Measurements from ENCODE around the gene DOCK8. TPM values are rescaled to one million over a fixed set of nuclear protein-coding genes. Genes with fewer than 3 reads are reported as not detected.

DOCK8 gene
- total RNA-seq, 1 experiment from 2014 or later = 0.12 TPM

DNA sequence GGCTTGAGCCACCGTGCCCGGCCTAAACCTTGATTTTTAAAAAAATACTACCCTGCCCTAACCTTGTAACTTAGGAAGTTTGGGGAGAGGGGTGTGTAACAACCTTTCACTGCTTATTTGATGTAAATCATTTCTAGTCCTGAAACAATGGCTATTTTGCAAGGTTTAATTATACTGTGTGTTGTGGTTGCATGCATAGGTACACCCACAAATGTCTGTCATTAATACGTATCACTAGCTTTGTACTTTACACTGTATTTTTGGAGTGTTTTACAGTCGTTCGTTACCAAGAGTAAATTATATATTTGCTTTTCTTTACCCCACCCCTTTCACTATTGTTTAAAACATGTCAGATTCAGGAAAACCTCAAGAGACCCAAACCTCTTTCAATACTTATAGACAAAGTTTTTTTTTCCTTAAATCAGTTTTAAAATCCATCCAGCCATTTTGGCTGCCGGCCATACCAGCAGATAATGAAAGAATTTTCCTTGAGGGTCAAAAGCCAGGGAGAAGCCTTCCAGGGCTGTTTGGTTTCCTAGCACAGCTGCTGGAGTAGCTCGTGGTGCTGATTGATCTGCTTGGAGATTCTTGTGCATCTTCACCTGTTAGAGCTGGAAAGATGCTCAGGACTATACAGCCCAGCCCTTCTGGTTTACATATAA, 50.7 kb downstream of the DOCK8 start:
- DNase-seq (ENCODE audit: extremely low read depth, low read depth) = no peak

DNA sequence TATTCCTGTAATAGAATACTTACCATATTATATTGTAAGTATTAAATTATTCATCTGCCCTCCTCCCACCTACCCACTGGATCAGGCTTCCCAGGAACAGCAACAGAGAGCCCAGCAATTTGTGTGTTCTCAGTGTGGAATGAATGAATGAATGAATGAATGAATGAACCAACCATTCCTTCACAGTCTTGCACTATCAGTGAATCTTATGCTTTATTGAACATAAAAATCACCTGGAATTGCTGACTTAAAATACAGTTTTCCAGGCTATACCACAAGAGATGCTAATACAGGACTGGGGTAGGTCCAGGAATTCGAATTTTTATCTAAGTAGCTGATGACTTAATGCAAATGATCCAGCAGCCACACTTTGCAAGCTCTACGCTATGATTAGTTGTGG, 51.6 kb downstream of the DOCK8 start:
- DNase-seq (ENCODE audit: extremely low read depth, low read depth) = no peak

DNA sequence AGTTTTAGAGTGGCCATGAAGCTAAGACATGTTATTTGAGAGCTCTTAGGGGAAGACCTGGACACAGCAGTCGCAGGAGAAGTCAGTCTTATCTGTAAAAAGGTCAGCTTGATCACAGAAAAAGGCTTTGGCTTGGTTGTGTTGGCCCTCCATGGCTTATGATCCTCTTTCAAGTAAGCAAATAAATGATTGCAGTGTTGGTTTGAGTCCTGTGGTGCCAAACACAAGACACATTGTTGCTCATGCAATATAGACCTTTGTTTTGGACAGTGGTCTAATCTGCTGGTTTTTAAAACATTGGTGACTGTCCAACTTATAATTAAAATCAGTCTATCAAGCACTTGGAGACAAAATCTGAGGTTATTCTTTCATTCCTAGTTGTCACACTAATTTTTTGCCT, 54.0 kb downstream of the DOCK8 start:
- DNase-seq (ENCODE audit: extremely low read depth, low read depth) = no peak

DNA sequence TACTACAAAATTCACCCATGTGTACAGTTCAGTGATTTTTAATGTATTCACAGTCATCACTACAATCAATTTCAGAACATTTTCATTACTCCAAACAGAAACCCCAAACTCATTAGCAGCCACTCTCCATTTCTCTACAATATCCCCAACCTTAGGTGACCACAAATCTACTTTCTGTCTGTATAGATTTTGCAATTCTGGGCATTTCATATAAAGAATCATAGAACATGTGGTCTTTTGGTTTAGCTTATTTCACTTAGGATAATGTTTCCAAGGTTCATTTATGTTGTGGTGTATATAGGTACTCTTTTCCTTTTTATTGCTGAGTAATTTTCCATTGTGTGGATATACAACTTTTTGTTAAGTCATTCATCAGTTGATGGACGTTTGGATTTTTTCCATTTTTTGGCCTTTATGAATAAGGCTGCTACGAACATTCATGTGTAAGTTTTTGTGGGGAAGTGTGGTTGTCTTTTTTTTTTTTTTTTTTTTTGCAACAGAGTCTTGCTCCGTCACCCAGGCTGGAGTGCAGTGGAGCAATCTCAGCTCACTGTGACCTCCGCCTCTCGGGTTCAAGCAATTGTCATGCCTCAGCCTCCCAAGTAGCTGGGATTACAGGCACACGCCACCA, 54.5 kb downstream of the DOCK8 start:
- DNase-seq (ENCODE audit: extremely low read depth, low read depth) = no peak

- no peak for DNase-seq (ENCODE audit: extremely low read depth, low read depth)
These were observed 56.1 kb downstream of the DOCK8 start for GRCh38 chr9:270657-271237.

GRCh38 chr9:272251-273213, 57.9 kb downstream of the DOCK8 start:
- no peak for DNase-seq (ENCODE audit: extremely low read depth, low read depth)

- no peak for DNase-seq (ENCODE audit: extremely low read depth, low read depth)
These were observed 59.7 kb downstream of the DOCK8 start for GRCh38 chr9:274406-274805.

DNA sequence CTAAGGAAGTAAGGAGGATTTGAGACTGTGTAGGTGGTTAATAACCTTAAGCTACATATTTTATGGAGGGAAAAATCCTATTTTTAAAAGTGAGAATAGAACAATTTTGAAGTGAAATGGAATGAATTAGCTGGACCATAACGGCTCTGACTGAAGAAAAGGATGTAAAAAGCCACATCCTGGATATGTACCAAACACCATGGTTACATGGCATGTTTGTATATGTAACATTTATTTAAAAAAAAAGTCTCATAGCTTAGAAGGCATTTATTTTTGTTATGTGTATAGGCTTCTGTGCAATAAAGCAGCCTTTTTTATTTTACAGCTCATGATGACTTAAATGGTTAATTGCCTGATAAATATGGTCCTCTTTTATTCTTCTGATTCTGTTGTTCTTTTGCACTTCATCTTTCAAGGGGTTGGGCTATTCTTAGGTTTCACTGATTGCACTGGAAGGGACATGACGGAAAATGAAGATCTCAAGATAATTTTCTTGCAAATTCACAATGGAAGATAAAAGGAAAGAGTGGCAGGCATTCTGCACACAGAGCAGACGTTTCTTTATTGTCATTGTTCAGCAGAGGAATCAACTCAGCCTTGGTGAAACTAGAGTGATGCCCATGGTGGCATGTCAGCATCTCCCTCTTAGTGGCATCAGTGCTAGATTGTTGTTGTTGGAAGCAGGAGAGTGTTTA, 63.1 kb downstream of the DOCK8 start:
- no peak for DNase-seq (ENCODE audit: extremely low read depth, low read depth)

- no peak for DNase-seq (ENCODE audit: extremely low read depth, low read depth)
These were observed 64.0 kb downstream of the DOCK8 start for GRCh38 chr9:278651-279050.

- DNase-seq (ENCODE audit: extremely low read depth, low read depth) = no peak
These were observed 65.0 kb downstream of the DOCK8 start for GRCh38 chr9:279674-280073.

- no peak for DNase-seq (ENCODE audit: extremely low read depth, low read depth)
These were observed 67.3 kb downstream of the DOCK8 start for GRCh38 chr9:281741-282645.

DNA sequence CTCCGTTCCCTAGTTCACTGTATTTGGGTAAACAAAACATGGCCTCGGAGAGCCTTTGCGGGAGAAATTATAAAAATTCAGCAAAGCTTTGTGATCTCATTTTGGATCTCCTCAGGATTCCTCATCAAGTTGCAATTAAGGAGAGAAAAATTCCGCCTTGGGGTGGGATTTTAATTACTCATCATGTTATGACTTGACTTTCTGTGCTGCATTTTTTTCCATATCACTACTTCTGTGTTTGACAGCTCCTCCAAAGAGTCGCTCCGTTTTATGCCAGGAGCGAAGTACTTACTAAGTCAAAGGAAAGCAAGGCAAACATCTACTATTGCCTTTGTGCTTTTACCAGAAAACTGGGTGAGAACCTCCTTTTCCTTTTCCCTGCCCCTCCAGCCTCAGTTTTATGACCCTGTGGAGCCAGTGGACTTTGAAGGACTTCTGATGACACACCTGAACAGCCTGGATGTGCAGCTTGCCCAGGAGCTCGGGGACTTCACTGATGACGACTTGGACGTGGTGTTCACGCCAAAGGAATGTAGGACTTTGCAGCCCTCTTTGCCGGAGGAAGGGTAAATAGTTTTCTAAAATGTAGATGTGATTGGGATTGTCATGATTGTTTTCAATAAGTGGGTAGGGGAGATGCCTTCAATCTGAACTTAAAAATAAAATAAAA, 71.5 kb downstream of the DOCK8 start:
- DNase-seq (ENCODE audit: extremely low read depth, low read depth) = no peak

GRCh38 chr9:289121-289520, 74.5 kb downstream of the DOCK8 start:
- DNase-seq (ENCODE audit: extremely low read depth, low read depth) = no peak

DNA sequence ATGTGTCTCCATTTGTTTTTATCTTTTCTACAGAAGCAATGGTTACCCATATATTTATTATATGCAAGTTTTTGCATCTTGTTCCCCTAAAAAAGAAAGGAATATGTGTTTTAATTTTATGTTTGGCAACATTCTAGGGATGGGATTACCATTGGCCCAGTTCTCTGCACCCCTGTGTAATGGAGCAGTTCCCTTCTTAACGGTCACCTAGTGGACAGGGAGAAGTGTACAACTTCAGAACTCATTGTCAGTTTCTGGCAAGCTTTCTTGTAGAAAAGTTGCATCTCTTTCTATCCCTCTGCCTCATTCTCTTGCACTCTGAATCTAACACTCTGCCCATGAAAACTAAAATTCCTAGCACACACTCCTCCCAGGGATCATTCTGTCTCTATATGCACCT, 78.2 kb downstream of the DOCK8 start:
- DNase-seq (ENCODE audit: extremely low read depth, low read depth) = no peak

- no peak for DNase-seq (ENCODE audit: extremely low read depth, low read depth)
These were observed 80.9 kb downstream of the DOCK8 start for GRCh38 chr9:295576-295975.

DNA sequence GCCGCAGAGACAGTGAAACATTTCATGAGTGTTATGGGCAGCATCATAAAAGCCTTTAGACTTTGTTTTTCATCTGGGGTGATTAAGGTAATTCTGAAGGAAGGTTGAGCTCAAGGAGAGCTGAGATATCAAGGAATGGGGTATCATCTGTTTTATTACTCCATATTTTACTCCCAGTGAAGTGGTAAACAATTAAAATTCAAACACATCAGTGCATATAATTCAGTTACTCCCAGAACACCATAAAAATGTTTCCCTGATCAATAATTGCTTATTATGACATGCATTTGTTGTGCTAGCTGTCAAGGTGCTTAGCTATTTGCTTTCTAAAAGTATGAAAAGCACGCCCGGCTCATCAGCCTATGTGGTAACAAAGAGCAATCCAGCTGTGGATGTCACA, 81.7 kb downstream of the DOCK8 start:
- no peak for DNase-seq (ENCODE audit: extremely low read depth, low read depth)

- no peak for DNase-seq (ENCODE audit: extremely low read depth, low read depth)
These were observed 82.7 kb downstream of the DOCK8 start for GRCh38 chr9:297104-297972.

DNA sequence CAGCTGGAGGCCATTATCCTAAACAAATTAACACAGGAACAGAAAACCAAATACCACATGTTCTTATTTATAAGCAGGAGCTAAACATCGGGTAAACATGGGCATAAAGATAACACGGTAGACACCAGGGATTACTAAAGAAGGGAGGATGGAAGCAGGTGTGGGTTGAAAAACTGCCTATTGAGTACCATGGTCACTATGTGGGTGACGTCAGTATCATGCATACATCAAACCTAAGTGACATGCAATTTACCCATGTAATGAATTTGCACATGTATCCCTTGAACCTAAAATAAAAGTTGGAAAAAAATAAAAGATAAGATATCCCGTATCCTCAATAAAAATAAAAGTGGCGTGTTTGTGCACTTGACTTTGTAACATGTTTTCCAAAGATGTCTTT, 88.8 kb downstream of the DOCK8 start:
- DNase-seq (ENCODE audit: extremely low read depth, low read depth) = no peak
